ENCODE data around the gene HMX2.
"Not testable (repeated sequence)": the region's sequence is repeated elsewhere in the genome, so short reads cannot be mapped to it uniquely, and the experiment has no call there.

HMX2 gene

DNA sequence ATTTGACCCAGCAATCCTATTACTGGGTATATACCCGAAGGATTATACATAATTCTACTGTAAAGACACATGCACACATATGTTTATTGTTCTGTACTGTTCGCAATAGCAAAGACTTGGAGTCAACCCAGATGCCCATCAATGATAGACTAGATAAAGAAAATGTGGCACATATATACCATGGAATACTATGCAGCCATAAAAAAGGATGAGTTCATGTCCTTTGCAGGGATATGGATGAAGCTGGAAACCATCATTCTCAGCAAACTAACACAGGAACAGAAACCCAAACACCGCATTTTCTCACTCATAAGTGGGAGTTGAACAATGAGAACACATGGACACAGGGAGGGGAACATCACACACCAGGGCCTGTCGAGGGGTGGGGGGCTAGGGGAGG lies 30.5 kb downstream of the HMX2 start:
- H3K9me3 ChIP-seq (ENCODE audit: insufficient read depth, low read depth, low read length); H2AK5ac ChIP-seq (ENCODE audit: low read length); H3K4me1 ChIP-seq (ENCODE audit: control insufficient read depth in 1 of 2, insufficient read depth in 2 of 2, low read length in 2 of 2); H2AFZ ChIP-seq (ENCODE audit: insufficient read depth, low read length, poor library complexity); H3K14ac ChIP-seq (ENCODE audit: low read length); H3K27me3 ChIP-seq (ENCODE audit: insufficient read depth, low read length); H3K4ac ChIP-seq (ENCODE audit: low read depth, low read length); H4K91ac ChIP-seq (ENCODE audit: low read depth, low read length); H3K36me3 ChIP-seq (ENCODE audit: control insufficient read depth in 1 of 2, insufficient read depth in 2 of 2, low read length in 2 of 2); H3K4me2 ChIP-seq (ENCODE audit: low read length); H2BK12ac ChIP-seq (ENCODE audit: low read length); H2BK5ac ChIP-seq (ENCODE audit: low read depth, low read length, poor library complexity); H3K18ac ChIP-seq (ENCODE audit: low read length); H3K27ac ChIP-seq (ENCODE audit: low read depth, low read length); H3K79me2 ChIP-seq (ENCODE audit: control insufficient read depth, insufficient read depth, low read length, poor library complexity); H4K8ac ChIP-seq (ENCODE audit: low read depth, low read length); H4K12ac ChIP-seq (ENCODE audit: low read depth, low read length); H3K23ac ChIP-seq (ENCODE audit: low read length); H3K79me1 ChIP-seq (ENCODE audit: low read length); DNase-seq; H3K4me3 ChIP-seq (ENCODE audit: low read depth, low read length); H2BK120ac ChIP-seq (ENCODE audit: insufficient read depth, low read length, poor library complexity); H3K9ac ChIP-seq (ENCODE audit: low read length): not testable (repeated sequence)
- WGBS (ENCODE audit: extremely low coverage, insufficient coverage, insufficient read length): no CpG with 5 or more reads among the region's 4 CpGs

DNA sequence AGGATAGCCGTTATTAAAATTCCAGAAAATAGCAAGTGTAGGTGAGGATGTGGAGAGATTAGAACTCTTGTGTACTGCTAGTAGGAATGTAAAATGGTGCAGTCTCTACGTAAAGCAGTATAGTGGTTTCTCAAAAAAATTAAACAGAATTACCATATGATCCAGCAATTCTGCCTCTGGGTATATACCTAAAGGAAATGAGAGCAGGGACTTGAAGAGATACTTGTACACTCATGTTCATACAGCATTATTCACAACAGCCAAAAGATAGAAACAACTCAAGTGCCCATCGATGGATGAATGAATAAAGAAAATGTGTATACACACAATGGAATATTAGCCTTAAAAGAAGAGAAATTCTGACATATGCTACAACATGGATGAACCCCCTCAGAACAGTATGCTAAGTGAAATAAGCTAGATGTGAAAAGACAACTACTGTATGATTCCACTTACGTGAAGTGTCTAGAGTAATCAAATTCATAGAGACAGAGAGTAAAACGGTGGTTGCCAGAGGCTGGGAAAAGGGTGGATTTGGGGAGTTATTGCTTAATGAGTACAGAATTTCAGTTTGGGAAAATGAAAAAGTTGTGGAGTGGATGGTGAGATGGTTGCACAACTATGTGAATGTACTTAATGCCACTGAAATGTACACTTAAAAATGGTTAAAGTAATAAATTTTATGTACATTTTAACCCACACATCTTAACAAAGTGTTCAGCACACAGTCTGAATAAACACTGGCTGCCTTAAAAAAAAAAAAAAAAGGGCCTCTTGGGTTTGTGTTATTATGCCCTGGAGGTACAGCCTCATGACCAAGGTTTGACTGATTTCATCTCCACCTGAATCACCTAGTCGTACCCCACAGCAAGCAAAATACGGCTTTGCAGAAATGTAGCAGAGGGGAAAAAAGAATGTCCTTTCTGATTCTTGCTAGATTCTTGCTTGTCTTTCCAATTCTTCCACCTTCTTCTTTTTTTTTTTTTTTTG lies 32.5 kb downstream of the HMX2 start:
- H2AFZ ChIP-seq (ENCODE audit: insufficient read depth, low read length, poor library complexity): no peak overlapping the region
- no peak overlapping the region for H4K12ac ChIP-seq (ENCODE audit: low read depth, low read length)
- H4K8ac ChIP-seq (ENCODE audit: low read depth, low read length): no peak overlapping the region
- no peak overlapping the region for H2BK12ac ChIP-seq (ENCODE audit: low read length)
- peaks cover 2% of the 10 kb centered on the region in 2 experiments for H3K36me3 ChIP-seq (ENCODE audit: control insufficient read depth in 1 of 2, insufficient read depth in 2 of 2, low read length in 2 of 2)
- H3K4me1 ChIP-seq (ENCODE audit: control insufficient read depth in 1 of 2, insufficient read depth in 2 of 2, low read length in 2 of 2): no peaks in the 10 kb centered on the region
- no peak overlapping the region for H3K9ac ChIP-seq (ENCODE audit: low read length)
- H2BK120ac ChIP-seq (ENCODE audit: insufficient read depth, low read length, poor library complexity): no peak overlapping the region
- no peaks in the 10 kb centered on the region for H3K27me3 ChIP-seq (ENCODE audit: insufficient read depth, low read length)
- no peak overlapping the region for H2AK5ac ChIP-seq (ENCODE audit: low read length)
- H3K79me2 ChIP-seq (ENCODE audit: control insufficient read depth, insufficient read depth, low read length, poor library complexity): no peaks in the 10 kb centered on the region
- H3K14ac ChIP-seq (ENCODE audit: low read length): no peak overlapping the region
- no peak overlapping the region for H4K91ac ChIP-seq (ENCODE audit: low read depth, low read length)
- no CpG with 5 or more reads among the region's 7 CpGs for WGBS (ENCODE audit: extremely low coverage, insufficient coverage, insufficient read length)
- H3K27ac ChIP-seq (ENCODE audit: low read depth, low read length): no peak overlapping the region
- H3K4ac ChIP-seq (ENCODE audit: low read depth, low read length): no peak overlapping the region
- H3K4me3 ChIP-seq (ENCODE audit: low read depth, low read length): no peak overlapping the region
- no peak overlapping the region for H3K18ac ChIP-seq (ENCODE audit: low read length)
- H3K23ac ChIP-seq (ENCODE audit: low read length): no peak overlapping the region
- no peaks in the 10 kb centered on the region for H3K79me1 ChIP-seq (ENCODE audit: low read length)
- no peak for DNase-seq
- H3K4me2 ChIP-seq (ENCODE audit: low read length): no peak overlapping the region
- H3K9me3 ChIP-seq (ENCODE audit: insufficient read depth, low read depth, low read length): no peaks in the 10 kb centered on the region
- H2BK5ac ChIP-seq (ENCODE audit: low read depth, low read length, poor library complexity): no peak overlapping the region

DNA sequence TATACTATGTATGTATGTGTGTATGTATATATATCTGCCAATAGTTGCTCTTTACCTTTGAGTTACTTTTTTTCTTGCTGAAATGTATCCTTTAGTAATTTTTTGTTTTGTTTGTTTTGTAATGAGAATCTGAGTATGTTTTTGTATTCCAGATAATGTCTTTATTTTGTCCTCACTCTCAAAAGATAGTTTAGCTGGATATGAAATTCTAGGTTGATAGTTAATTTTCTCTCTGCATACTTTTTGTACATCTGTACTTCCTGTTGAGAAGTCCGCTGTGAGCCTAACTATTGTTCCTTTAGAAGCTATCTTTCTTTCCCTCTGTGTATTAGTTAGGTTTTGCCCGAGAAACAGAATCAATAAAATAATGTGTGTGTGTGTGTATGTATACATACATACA lies 35.8 kb downstream of the HMX2 start:
- no CpG with 5 or more reads among the region's 2 CpGs for WGBS (ENCODE audit: extremely low coverage, insufficient coverage, insufficient read length)
- H4K8ac ChIP-seq (ENCODE audit: low read depth, low read length): no peak overlapping the region

DNA sequence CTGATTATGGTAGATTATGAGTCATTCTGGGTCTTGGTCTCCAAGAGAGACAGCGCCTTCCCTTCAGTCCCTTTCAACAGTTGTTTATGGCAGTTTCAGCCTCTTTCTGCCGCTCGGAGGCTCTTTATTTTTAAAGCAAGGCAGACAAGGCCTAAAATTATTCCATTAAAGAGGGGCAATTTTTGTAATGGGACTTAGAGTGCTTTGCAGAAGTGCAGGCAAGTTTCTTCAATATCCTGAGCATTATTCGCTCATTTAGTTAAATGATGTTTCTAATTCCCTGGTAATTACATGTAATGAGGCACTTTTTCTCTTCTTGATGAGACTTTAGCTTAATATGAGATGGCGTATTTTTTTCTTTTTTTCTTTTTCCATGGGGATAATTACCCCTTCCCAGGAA lies 39.8 kb downstream of the HMX2 start:
- no peak overlapping the region for H3K9ac ChIP-seq (ENCODE audit: low read length)
- peaks cover 0 to 4% of the 10 kb centered on the region in 2 experiments for H3K36me3 ChIP-seq (ENCODE audit: control insufficient read depth in 1 of 2, insufficient read depth in 2 of 2, low read length in 2 of 2)
- H4K91ac ChIP-seq (ENCODE audit: low read depth, low read length): no peak overlapping the region
- no peak overlapping the region for H3K27ac ChIP-seq (ENCODE audit: low read depth, low read length)
- no peak overlapping the region for H3K4me3 ChIP-seq (ENCODE audit: low read depth, low read length)
- H2BK12ac ChIP-seq (ENCODE audit: low read length): no peak overlapping the region
- peaks cover 0 to 2% of the 10 kb centered on the region in 2 experiments for H3K4me1 ChIP-seq (ENCODE audit: control insufficient read depth in 1 of 2, insufficient read depth in 2 of 2, low read length in 2 of 2)
- H3K4ac ChIP-seq (ENCODE audit: low read depth, low read length): no peak overlapping the region
- no peaks in the 10 kb centered on the region for H3K9me3 ChIP-seq (ENCODE audit: insufficient read depth, low read depth, low read length)
- no CpG with 5 or more reads among the region's 5 CpGs for WGBS (ENCODE audit: extremely low coverage, insufficient coverage, insufficient read length)
- no peak overlapping the region for H2BK120ac ChIP-seq (ENCODE audit: insufficient read depth, low read length, poor library complexity)
- H3K23ac ChIP-seq (ENCODE audit: low read length): no peak overlapping the region
- no peak overlapping the region for H2BK5ac ChIP-seq (ENCODE audit: low read depth, low read length, poor library complexity)
- no peak overlapping the region for H3K4me2 ChIP-seq (ENCODE audit: low read length)
- H4K12ac ChIP-seq (ENCODE audit: low read depth, low read length): no peak overlapping the region
- no peaks in the 10 kb centered on the region for H3K79me2 ChIP-seq (ENCODE audit: control insufficient read depth, insufficient read depth, low read length, poor library complexity)
- DNase-seq: no peak
- no peak overlapping the region for H3K14ac ChIP-seq (ENCODE audit: low read length)
- no peak overlapping the region for H2AK5ac ChIP-seq (ENCODE audit: low read length)
- no peaks in the 10 kb centered on the region for H3K27me3 ChIP-seq (ENCODE audit: insufficient read depth, low read length)
- H3K79me1 ChIP-seq (ENCODE audit: low read length): no peaks in the 10 kb centered on the region
- no peak overlapping the region for H3K18ac ChIP-seq (ENCODE audit: low read length)
- H4K8ac ChIP-seq (ENCODE audit: low read depth, low read length): no peak overlapping the region
- H2AFZ ChIP-seq (ENCODE audit: insufficient read depth, low read length, poor library complexity): no peak overlapping the region

More for the DNA sequence above, 35.8 kb downstream of the HMX2 start:
- H2BK5ac ChIP-seq (ENCODE audit: low read depth, low read length, poor library complexity): no peak overlapping the region
- H2BK120ac ChIP-seq (ENCODE audit: insufficient read depth, low read length, poor library complexity): no peak overlapping the region
- no peak overlapping the region for H3K4me2 ChIP-seq (ENCODE audit: low read length)
- no peak overlapping the region for H3K27ac ChIP-seq (ENCODE audit: low read depth, low read length)
- no peak overlapping the region for H3K18ac ChIP-seq (ENCODE audit: low read length)
- H3K4me3 ChIP-seq (ENCODE audit: low read depth, low read length): no peak overlapping the region
- no peak overlapping the region for H3K23ac ChIP-seq (ENCODE audit: low read length)
- H2AFZ ChIP-seq (ENCODE audit: insufficient read depth, low read length, poor library complexity): no peak overlapping the region
- no peak overlapping the region for H4K12ac ChIP-seq (ENCODE audit: low read depth, low read length)
- no peak overlapping the region for H2AK5ac ChIP-seq (ENCODE audit: low read length)
- H3K27me3 ChIP-seq (ENCODE audit: insufficient read depth, low read length): no peaks in the 10 kb centered on the region
- H3K9ac ChIP-seq (ENCODE audit: low read length): no peak overlapping the region
- H3K9me3 ChIP-seq (ENCODE audit: insufficient read depth, low read depth, low read length): no peaks in the 10 kb centered on the region
- no peaks in the 10 kb centered on the region for H3K4me1 ChIP-seq (ENCODE audit: control insufficient read depth in 1 of 2, insufficient read depth in 2 of 2, low read length in 2 of 2)
- DNase-seq: no peak
- H3K4ac ChIP-seq (ENCODE audit: low read depth, low read length): no peak overlapping the region
- H3K14ac ChIP-seq (ENCODE audit: low read length): no peak overlapping the region
- no peaks in the 10 kb centered on the region for H3K79me2 ChIP-seq (ENCODE audit: control insufficient read depth, insufficient read depth, low read length, poor library complexity)
- no peak overlapping the region for H4K91ac ChIP-seq (ENCODE audit: low read depth, low read length)
- no peaks in the 10 kb centered on the region for H3K36me3 ChIP-seq (ENCODE audit: control insufficient read depth in 1 of 2, insufficient read depth in 2 of 2, low read length in 2 of 2)
- no peak overlapping the region for H2BK12ac ChIP-seq (ENCODE audit: low read length)
- no peaks in the 10 kb centered on the region for H3K79me1 ChIP-seq (ENCODE audit: low read length)
